22Rv1 (cell line): ENCODE measurements around the gene TMEM178B.

Source experiments
- CTCF ChIP-seq: fragments of 450-650 bp; IDR thresholded peaks from 2 replicates; pipeline ENCODE4 v1.5.1; 2017; ENCODE audit warnings: mild to moderate bottlenecking
- ZFX ChIP-seq: fragments of 450-650 bp; IDR thresholded peaks from 2 replicates; pipeline ENCODE4 v1.6.1; 2017; ENCODE audit warnings: antibody characterized with exemption, borderline replicate concordance

- TF ChIP-seq CTCF: no peak
- TF ChIP-seq ZFX: no peak
These were observed 240.0 kb downstream of the TMEM178B start for GRCh38 chr7:141313896-141314295.
